Stimulated activated CD4-positive, alpha-beta T cell treated with anti-CD3 and anti-CD28 coated beads, Interleukin-1b, Interleukin-23, amount 100 ng/mL, for 48 hours (primary cell): ENCODE data around the gene SCGB1A1.
A peak's percentile ranks its signal among the peaks of the same experiment; 100 is the strongest.
"Not testable (repeated sequence)": the region's sequence is repeated elsewhere in the genome, so short reads cannot be mapped to it uniquely, and the experiment has no call there.

Source experiments
- DNase-seq: peaks from one replicate; pipeline ENCODE4 v3.0.0-alpha.2; 2020

SCGB1A1 gene, protein sequence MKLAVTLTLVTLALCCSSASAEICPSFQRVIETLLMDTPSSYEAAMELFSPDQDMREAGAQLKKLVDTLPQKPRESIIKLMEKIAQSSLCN

DNA sequence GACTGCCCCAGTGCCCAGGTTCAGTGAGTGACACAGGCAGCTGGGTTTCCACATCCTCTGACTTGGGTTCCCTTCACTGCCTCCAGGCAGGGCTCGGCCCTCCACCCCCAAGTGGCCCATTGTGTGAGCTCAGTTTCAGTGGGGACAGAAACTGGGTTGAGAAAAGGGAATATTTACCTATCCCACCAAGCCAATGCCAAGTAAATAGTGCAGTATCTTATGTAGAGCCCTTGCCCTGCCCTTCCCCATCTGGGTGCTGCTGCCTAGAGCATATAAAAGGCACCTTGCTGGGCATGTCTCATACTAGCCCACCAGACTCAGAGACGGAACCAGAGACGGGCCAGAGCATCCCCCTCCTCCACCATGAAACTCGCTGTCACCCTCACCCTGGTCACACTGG lies at the start of gene SCGB1A1:
SCGB1A1 (plus strand) TSS at position 301 of the 400 bp plus-strand sequence; CDS start at position 364, 63 bp downstream.
- DNase-seq: no peak

- DNase-seq: peak; percentile 39
Observed at GRCh38 chr11:62370743-62371440, 47.9 kb upstream of the SCGB1A1 start.

GRCh38 chr11:62372871-62373270 lies 46.0 kb upstream of the SCGB1A1 start:
- DNase-seq: no peak

- no peak for DNase-seq
Observed at GRCh38 chr11:62373464-62374119, 45.2 kb upstream of the SCGB1A1 start.

DNA sequence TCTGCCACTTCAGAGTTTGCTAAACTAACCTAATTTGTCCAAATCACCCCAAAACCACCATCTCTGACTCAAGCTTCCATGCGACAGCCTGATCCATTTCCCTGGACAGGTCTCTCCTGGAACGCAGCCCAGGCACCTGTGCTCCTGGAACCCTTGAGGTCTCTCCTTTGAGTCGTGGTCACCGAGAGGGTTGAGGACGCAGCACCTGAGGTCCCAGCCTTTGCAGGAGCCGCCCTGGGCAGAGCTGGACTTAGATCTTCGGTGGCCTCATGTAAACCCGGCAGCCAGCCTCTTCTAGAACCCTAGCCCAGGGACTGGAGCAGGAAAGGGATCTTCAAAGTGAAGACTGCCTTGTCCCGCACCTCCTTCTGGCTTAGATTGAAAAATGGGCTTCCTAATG lies 44.0 kb upstream of the SCGB1A1 start:
- DNase-seq: no peak

DNA sequence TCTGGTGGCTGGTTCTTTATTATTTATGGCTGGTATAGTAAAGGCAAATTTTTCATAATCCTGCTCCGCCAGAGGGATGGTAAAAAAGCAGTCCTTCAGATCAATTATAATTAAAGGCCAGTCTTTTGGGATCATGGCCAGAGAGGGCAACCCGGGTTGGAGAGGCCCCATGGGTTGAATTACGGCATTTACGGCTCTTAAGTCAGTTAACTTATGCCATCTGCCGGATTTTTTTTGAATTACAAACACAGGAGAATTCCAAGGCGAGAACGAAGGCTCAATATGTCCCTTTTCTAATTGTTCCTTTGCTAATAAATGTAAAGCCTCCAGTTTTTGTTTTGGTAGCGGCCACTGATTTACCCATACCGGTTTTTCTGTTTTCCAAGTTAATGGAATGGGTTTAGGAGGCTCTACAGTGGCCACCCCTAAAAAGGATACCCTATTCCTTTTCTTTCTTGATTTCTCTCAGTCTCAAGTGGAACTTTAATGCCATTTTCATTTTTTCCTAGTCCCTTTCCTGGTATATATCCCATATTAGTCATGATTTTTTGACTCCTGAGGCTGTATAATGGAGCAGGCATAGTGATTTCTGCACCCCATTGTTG lies 40.3 kb upstream of the SCGB1A1 start:
- not testable (repeated sequence) for DNase-seq

GRCh38 chr11:62379586-62379985 lies 39.2 kb upstream of the SCGB1A1 start:
- DNase-seq: not testable (repeated sequence)

DNA sequence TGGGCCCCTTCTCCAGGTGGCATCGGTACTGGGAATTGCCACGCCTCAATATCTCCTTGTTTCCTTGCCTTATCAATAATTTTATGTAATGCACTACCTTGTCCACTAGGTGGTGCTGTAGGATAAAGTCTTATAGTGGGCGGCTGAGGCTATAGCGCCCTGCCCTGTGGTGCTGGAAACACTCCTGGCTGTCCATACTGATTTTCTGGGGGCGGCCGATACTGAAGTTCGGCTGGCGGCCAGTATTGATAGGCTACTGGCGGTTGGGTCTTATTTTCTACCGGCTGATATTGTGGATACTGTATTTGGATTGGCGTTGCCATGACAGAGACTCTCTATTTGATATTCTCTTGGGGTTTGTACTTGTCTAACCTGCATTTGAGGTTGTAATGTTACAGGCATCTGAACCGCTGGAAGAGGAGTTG lies 38.0 kb upstream of the SCGB1A1 start:
- DNase-seq: peak; percentile 32

- no peak for DNase-seq
Observed at GRCh38 chr11:62383822-62384221, 35.0 kb upstream of the SCGB1A1 start.

GRCh38 chr11:62386083-62386482 lies 32.8 kb upstream of the SCGB1A1 start:
- DNase-seq: not testable (repeated sequence)

GRCh38 chr11:62387381-62387780 lies 31.5 kb upstream of the SCGB1A1 start:
- DNase-seq: no peak

DNA sequence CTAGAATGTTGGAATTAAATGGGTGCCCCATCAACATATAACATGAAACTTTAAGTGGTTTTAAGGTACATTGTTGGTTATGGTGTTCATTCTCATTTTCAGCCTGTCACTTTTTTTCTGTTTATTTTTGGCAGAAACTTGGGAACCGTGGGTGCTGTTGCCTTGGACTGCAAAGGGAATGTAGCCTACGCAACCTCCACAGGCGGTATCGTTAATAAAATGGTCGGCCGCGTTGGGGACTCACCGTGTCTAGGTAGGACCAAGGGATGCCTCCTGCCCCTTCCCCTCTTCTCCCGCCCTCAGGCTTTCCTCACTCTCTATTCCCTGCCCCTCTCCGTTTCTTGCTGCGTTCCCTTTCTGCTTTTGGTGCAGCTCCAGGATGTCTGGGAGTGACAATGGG lies 29.8 kb upstream of the SCGB1A1 start:
- no peak for DNase-seq

DNA sequence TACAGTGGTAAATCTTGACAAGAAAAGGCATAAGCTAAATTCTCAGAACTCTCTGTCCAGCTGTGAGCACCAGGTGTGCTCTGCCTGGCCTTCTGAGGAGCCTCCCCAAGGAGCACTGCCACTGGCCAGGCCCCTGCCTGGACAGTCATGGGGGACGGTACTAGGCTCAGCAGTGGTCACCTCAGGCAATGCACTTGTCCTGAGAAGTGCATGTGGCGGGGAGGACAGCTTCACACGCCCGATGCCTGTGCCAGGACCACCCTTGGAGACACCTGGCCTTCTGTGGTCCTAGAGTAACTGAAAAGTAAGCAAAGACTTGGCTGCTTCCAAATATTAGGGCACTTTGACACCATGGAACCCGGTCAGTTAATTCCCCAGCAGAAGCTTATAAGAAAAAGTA lies 28.6 kb upstream of the SCGB1A1 start:
- DNase-seq: no peak

- DNase-seq: no peak
Observed at GRCh38 chr11:62390722-62391121, 28.1 kb upstream of the SCGB1A1 start.

DNA sequence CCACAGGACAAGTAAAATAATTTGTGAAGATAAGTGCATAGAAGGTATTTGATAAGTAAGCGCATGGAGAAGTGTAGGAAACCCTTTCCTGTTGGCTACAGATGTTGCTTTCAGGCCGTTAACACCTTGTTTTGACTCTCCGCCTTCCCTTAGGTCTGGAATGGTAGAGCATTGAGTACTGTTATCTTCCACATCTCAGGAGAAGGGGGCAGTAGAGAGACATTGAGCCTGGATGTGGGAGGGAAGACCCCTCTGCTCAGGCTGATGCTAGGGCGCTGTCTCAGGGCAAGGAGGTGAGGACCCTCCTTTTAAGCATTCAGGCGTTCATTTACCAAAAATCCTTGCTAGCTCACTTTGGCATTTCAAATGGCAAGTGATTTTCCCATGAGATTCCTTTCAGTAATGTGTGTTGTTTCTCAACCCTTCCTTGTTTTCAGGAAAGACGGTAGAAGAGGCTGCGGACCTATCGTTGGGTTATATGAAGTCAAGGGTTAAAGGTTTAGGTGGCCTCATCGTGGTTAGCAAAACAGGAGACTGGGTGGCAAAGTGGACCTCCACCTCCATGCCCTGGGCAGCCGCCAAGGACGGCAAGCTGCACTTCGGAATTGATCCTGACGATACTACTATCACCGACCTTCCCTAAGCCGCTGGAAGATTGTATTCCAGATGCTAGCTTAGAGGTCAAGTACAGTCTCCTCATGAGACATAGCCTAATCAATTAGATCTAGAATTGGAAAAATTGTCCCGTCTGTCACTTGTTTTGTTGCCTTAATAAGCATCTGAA lies 27.0 kb upstream of the SCGB1A1 start:
- DNase-seq: no peak

DNA sequence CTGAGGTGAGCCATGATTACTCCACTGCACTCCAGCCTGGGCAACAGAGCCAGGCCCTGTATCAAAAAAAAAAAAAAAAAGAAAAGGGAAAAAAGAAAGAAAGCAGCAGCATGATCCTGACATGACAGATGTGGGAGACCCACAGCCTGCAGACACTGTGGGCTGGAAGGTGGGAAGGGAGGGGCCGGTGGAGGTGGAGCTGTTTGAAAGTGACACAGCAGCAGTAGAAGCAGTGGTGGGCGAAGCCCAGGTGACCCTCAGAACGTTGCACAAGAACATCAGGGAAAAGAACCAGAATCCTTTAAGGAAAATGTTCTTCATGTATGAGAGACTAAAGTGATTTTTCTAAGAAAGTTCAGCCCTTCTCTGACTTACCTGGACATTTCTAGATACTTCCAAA lies 26.3 kb upstream of the SCGB1A1 start:
- DNase-seq: no peak

GRCh38 chr11:62393061-62393611 lies 25.7 kb upstream of the SCGB1A1 start:
- DNase-seq: no peak

- DNase-seq: no peak
Observed at GRCh38 chr11:62393735-62394134, 25.1 kb upstream of the SCGB1A1 start.

DNA sequence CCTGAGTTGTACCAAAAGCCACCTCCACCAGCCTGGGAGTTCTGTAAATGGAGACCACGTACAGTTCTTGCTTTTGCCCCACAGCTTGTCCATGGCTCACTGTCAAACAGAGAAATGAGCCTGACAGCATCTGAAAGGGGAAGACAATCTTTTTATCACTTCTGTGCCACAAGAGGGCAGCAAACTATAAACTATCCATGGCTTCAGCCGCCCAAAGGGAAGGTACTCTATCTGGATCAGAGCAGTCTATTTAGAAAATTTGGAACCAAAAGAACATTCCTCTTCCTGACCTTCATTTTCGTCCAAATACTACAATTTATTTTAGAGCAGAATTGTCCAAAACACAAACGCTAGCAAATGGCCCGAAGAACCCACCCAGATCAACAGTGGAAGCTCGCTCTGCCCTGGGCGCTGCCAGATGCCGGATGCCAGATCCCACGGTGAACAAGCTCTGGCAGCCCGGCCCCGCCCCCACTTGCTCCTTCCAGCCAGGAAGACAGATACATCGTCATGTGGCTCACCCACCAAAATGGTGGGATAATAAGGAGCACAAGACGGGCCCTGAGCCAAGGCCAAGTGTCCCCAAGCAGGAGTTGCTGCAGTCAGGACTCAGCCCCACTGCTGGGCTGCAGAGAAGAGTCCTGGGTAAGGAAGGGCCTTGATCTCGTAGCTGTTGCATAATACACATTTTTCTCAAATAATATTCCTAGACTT lies 23.9 kb upstream of the SCGB1A1 start:
- DNase-seq: peak; percentile 32

DNA sequence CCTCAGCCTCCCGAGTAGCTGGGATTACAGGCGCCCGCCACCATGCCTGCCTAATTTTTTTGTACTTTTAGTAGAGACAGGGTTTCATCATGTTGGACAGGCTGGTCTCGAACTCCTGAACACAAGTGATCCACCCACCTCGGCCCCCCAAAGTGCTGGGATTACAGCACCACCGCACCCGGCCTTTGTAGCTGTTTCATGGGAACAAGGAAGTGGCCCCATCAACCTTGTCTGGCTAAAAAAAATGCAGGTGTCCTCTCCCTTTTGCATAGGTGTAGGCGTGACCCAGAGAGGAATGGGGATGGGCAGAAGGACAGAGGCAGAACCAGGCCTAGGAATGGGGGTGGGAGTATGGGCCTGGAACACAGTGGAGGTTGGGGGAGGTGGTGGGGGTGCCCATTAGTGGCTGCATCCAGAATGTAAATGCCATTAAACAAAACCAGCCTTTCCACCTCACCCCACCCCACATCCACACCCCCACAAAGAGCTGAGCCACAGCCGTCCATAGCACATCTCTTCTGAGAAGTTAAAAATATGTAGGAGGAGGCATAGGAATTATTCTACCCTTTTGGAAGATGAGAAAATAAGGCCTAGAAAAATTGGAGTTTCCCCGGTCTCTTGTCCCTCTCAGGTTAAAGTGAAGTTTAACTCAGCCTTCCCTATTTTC lies 22.8 kb upstream of the SCGB1A1 start:
- no peak for DNase-seq
